SK-N-MC (cell line): ENCODE results near the gene MRPS6.

Experiments used
- EZH2 ChIP-seq: fragments of 200-600 bp; sonication (generic); IDR thresholded peaks from one replicate; pipeline ENCODE4 v1.6.1; 2017; ENCODE audit warnings: antibody characterized with exemption
- POLR2AphosphoS5 ChIP-seq: IDR thresholded peaks from 2 replicates; pipeline ENCODE4 v1.6.1; 2012; ENCODE audit warnings: mild to moderate bottlenecking, low read depth, low read length, borderline replicate concordance

GRCh38 chr21:34065027-34065426 is 8.4 kb upstream of the MRPS6 start:
- TF ChIP-seq POLR2AphosphoS5 (no peak), EZH2 (no peak)
